Thyroid gland (tissue), 4 donors: ENCODE data around the gene CCNQ.

Experiments used
- POLR2A ChIP-seq, 2 donors: fragments of 450-650 bp; IDR thresholded peaks; one replicate each; pipeline ENCODE4 v1.6.1; 2017; ENCODE audit warnings: antibody characterized with exemption in 2 of 2, mild to moderate bottlenecking in 2 of 2, moderate library complexity in 1 of 2
- TF ChIP-seq, protein P1 (sequence below), 6 experiments: fragments of 200-600 bp in 3 of 6; fragments of 450-650 bp in 3 of 6; sonication (generic) in 3 of 6; IDR thresholded peaks; one replicate each; pipeline ENCODE4 v1.5.1; 2016 to 2019; ENCODE audit warnings: antibody characterized with exemption in 6 of 6, mild to moderate bottlenecking in 2 of 6, inconsistent platforms in 1 of 6, moderate library complexity in 1 of 6

DNA sequence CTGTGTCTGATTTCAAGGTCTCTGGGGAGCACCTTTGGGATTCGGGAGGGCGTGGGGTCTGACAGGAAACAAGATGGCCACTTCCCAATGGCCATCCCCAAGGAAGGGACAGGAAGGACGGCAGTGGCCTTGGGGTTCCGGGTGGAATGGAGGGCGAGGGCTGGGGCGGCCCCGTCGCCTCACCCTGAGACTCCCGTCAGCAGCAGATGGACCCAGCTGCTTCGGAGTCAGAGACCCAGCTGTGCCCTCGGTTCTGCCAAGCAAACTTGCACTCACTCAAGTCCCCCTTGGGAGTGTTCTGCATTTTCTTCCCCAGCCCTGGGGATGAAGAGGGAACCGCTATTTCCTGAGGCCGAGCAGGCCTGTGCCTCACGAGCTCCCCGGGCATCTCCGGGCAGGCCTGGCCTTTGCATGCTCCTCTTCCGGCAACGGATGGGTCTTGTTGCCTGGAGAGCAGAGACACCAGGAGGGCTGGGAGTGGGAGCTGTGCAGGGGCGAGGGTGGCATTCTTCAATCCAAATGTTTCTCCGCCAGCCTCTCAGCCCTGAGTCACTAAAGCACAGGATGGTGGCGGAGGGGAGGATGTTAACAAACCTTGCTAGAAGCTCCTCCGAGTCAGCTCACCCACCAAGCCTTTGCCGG lies 41.2 kb upstream of the CCNQ start:
- TF ChIP-seq, protein P1, sequence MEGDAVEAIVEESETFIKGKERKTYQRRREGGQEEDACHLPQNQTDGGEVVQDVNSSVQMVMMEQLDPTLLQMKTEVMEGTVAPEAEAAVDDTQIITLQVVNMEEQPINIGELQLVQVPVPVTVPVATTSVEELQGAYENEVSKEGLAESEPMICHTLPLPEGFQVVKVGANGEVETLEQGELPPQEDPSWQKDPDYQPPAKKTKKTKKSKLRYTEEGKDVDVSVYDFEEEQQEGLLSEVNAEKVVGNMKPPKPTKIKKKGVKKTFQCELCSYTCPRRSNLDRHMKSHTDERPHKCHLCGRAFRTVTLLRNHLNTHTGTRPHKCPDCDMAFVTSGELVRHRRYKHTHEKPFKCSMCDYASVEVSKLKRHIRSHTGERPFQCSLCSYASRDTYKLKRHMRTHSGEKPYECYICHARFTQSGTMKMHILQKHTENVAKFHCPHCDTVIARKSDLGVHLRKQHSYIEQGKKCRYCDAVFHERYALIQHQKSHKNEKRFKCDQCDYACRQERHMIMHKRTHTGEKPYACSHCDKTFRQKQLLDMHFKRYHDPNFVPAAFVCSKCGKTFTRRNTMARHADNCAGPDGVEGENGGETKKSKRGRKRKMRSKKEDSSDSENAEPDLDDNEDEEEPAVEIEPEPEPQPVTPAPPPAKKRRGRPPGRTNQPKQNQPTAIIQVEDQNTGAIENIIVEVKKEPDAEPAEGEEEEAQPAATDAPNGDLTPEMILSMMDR (IDR thresholded peaks at IDR 0.05): no peak
- TF ChIP-seq POLR2A (IDR thresholded peaks at IDR 0.05): no peak
